ENCODE data around the gene HOXC5. TPM values are rescaled to one million over a fixed set of nuclear protein-coding genes. Genes with fewer than 3 reads are reported as not detected.

Gene HOXC5
- total RNA-seq, 2 experiments from 2014 or later: not detected

GRCh38 chr12:54016478-54016964, 16.3 kb upstream of the HOXC5 start:
- Histone ChIP-seq H3K9me3 (ENCODE audit: low read length) (no peaks in the 10 kb centered on the region), H3K9me2 (ENCODE audit: insufficient read depth, low read length) (no peaks in the 10 kb centered on the region), H2AFZ (ENCODE audit: low read length) (no peak overlapping the region), H3K27ac (ENCODE audit: low read depth, low read length, poor library complexity, severe bottlenecking) (no peak overlapping the region), H3K4me2 (ENCODE audit: low read length) (peak overlapping the region; percentile 82), H3K4me3 (ENCODE audit: low read depth, low read length, poor library complexity, severe bottlenecking) (no peak overlapping the region), H4K20me1 (ENCODE audit: insufficient read depth, low read length) (no peaks in the 10 kb centered on the region), H3K79me2 (ENCODE audit: insufficient read depth, low read depth, low read length) (no peaks in the 10 kb centered on the region), H3K36me3 (ENCODE audit: insufficient read depth, low read length) (no peaks in the 10 kb centered on the region), H3K4me1 (ENCODE audit: insufficient read depth, low read length, poor library complexity, severe bottlenecking) (peaks cover 39% of the 10 kb centered on the region)
- CTCF ChIA-PET (ENCODE audit: unreplicated experiment): interaction anchor here (1.6 to 2.0 kb wide), 2 partner anchors 10 to 173 kb away, joined by 4 to 9 read pairs; partner anchors contain the start of gene SMUG1
- TF ChIP-seq EZH2phosphoT487 (IDR thresholded peaks at IDR 0.05; ENCODE audit: borderline replicate concordance, low read depth, low read length): no peak
- no peak for TF ChIP-seq CTCF (conservative IDR thresholded peaks at IDR 0.05; ENCODE audit: low read length)
- DNase-seq (ENCODE audit: low spot score): no peak
- intact Hi-C loops (cut with micrococcal nuclease; ENCODE audit: unreplicated experiment): loop anchor here (10.0 kb wide), 1 partner anchor 338 kb away; no protein-coding TSS in a partner anchor
- no TSS peak for BruUV-seq (replicated peaks)
- POLR2A ChIA-PET: interaction anchor here (0.6 to 1.5 kb wide), 8 partner anchors 10 to 212 kb away, joined by 3 to 24 read pairs (median 4); partner anchors contain the start of genes HOXC10 and HOXC4

- Histone ChIP-seq H3K36me3 (ENCODE audit: insufficient read depth, low read length) (no peaks in the 10 kb centered on the region), H3K4me1 (ENCODE audit: insufficient read depth, low read length, poor library complexity, severe bottlenecking) (peaks cover 42% of the 10 kb centered on the region), H3K27ac (ENCODE audit: low read depth, low read length, poor library complexity, severe bottlenecking) (peak overlapping the region; percentile 83), H3K79me2 (ENCODE audit: insufficient read depth, low read depth, low read length) (no peaks in the 10 kb centered on the region), H3K9me2 (ENCODE audit: insufficient read depth, low read length) (no peaks in the 10 kb centered on the region), H2AFZ (ENCODE audit: low read length) (peak overlapping the region; percentile 85), H3K9me3 (ENCODE audit: low read length) (no peaks in the 10 kb centered on the region), H3K4me3 (ENCODE audit: low read depth, low read length, poor library complexity, severe bottlenecking) (peak overlapping the region; percentile 77), H3K4me2 (ENCODE audit: low read length) (peak overlapping the region; percentile 82), H4K20me1 (ENCODE audit: insufficient read depth, low read length) (no peaks in the 10 kb centered on the region)
- peak; percentile 77 for DNase-seq (ENCODE audit: low spot score)
- intact Hi-C loops (cut with micrococcal nuclease; ENCODE audit: unreplicated experiment): loop anchor here (10.0 kb wide), 1 partner anchor 338 kb away; no protein-coding TSS in a partner anchor
- CTCF ChIA-PET (ENCODE audit: unreplicated experiment): interaction anchor here (0.6 to 2.0 kb wide), 12 partner anchors 10 to 341 kb away, joined by 3 to 14 read pairs (median 3); partner anchors contain the start of genes ATP5MC2 and SMUG1
- TF ChIP-seq EZH2phosphoT487 (IDR thresholded peaks at IDR 0.05; ENCODE audit: borderline replicate concordance, low read depth, low read length): no peak
- peak; percentile 43; the same call in 1 of the 2 replicates for TF ChIP-seq CTCF (conservative IDR thresholded peaks at IDR 0.05; ENCODE audit: low read length)
- POLR2A ChIA-PET: interaction anchor here (0.7 to 1.5 kb wide), 25 partner anchors 8 to 1656 kb away, joined by 3 to 24 read pairs (median 4); partner anchors contain the start of genes HOXC10, HOXC4, HOXC6 and HOXC8
- TSS peak; percentile 95 for BruUV-seq (replicated peaks)
Observed at GRCh38 chr12:54017027-54017788, 15.6 kb upstream of the HOXC5 start.

All from OCI-LY7 (cell line).